ENCODE data around the gene PPP2R1B.

The PPP2R1B gene

GRCh38 chr11:111745719-111746504 lies 20.3 kb downstream of the PPP2R1B start:
- DNase-seq = no peak

DNA sequence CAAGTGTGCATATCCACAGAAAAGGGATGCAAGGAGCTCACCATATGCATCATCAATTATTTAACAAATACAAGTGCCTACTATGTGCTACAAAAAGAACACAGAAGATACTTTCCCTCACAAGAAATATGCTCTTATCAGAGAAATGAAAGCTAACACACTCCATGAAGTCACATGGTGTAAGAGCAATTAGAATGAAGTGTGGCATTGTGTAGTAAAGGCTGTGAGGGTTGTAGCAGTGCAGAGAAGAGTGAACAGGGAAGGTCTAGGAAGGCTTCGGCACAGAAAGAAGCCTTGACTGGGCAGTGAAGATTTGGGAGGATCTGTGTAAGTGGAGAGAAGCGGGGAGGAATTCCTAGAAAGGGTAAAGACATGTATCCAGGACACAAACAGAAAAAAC lies 22.5 kb downstream of the PPP2R1B start:
- no peak for DNase-seq

DNA sequence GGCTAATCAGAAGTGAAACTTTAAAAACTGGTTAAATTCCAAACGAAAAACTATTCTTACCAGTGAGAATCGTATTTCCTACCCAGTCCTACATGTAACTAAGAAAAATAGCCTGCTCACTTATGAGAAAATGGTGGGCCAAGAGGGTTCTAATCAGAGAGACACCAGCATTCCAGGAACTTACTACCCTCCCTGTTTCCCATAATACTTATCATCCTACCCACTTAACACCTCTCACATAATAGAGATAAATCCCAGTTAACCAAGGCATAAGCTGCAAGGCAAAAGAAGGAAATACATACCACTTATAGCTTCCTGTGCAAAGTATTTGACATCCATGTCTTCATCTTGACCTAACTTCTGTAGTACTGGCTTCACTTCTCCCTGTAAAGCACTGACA lies 24.4 kb downstream of the PPP2R1B start:
- DNase-seq = no peak

GRCh38 chr11:111739299-111739698 lies 26.9 kb downstream of the PPP2R1B start:
- no peak for DNase-seq

GRCh38 chr11:111737444-111738210 lies 28.6 kb downstream of the PPP2R1B start:
- DNase-seq = no peak

- DNase-seq = no peak
Measured at GRCh38 chr11:111736621-111737443, 29.4 kb downstream of the PPP2R1B start.

DNA sequence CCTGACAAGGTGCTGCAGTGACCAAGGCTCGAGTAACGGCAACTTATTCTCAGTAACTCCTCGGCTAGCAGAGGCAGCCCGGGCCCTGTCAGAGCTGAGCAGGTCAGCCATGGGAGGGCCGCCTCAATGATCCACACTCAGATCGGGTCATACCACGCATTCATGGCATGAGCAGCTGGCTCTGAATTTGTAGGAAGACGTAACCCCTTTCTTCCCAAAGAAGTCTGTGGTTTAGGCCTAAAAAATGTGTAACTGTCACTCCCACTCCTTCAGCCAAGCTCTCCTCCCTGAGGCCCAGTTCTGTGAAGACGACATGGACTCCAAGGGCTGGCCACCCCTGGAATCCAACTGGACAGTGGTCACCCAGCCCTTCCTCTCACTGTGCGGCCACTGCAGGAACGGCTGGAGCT lies 30.0 kb downstream of the PPP2R1B start:
- no peak for DNase-seq

DNA sequence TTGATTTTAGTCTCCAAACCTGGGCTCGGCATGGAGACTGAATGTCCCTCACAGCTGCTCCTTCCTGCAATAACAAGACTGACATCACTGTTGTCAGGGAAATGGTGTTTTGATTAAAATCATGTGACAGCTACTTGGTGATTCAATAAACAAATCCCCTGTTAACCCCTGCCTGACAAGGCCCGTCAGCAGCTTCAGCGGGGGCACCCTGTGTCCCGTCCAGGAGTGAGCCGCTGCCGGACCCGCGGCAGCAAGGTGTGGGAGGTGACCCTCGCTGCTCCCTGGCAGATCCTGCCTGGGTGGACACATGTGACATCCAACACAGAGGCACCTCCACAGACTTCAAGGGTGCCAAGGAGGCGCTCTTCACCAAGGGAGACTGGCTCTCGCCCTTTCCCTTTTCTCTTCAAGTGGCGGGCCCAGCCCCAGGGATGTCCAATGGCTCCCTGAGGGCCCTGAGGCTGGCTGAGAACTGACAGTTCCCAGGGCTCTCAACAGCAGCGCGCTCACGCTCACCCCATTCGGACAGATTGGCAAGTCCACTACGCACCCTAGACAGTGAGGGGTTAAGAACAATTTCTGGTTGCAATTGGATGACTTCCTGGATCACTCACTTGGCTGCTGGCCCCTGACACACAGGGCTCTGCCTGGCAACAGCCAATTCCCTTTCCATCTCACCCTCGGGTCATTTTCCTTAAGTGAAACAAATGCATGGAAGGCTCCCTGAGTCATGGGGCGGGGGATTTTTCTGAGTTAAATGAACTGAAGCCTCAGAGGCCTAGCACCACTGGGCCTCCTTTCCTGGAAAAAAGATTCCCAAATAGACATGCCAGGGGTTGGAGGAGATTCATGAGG lies 30.7 kb downstream of the PPP2R1B start:
- DNase-seq = peak; percentile 99

DNA sequence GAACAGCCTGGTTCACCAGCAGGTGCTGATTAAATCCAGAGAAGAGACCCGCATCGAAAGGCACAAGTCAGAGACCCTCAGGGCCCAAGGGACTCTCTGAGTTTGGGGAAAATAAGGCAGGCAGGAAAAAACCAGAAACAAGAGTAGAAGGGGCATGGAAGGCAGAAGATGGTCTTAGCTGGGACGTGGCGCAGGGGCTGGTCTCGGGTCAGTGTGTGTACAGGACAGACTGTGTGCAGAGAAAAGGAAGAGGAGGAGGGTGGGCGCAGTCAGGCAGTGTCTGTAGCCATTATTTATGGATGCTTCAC lies 31.3 kb downstream of the PPP2R1B start:
- DNase-seq = no peak

DNA sequence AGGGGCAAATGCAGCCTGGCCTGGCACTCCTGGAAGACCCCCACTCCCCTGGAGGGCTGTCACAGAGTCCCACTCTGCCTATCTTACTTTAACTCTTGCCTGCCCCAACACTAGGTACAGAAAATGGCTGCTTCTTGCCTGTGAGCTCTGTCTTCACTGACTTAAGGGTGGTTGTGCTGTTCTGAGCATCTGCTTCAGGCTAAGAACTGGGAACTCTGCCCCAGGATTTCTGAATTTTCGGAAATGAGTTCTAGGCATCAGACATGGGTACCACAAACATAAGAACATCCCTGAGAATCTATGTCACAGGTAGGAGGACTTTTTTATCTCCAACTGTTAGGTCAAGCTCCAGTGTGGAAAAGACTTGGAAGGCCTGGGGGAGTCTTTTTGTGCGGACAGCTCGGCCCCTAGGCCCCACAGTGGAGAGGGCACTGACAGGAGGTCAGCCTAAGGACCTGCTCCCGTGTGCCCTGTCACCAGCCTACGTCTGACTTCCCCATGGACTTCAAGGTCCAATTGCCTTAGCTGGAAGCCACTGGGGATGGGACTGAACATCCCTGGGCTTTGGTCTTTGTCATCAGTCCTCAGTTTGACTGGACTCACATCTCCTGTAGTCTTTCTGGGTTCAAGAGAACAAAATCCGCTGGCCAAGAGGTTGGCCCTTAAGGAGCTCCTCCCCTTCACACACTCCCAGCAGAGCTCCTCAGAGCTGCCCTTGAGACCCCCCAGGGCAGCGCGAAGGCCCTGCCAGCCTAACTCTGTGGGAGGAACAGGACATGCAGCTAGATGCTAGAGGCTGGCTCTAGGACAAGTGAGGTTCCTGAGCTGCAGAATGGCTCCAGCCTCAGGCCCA lies 31.9 kb downstream of the PPP2R1B start:
- DNase-seq = no peak

DNA sequence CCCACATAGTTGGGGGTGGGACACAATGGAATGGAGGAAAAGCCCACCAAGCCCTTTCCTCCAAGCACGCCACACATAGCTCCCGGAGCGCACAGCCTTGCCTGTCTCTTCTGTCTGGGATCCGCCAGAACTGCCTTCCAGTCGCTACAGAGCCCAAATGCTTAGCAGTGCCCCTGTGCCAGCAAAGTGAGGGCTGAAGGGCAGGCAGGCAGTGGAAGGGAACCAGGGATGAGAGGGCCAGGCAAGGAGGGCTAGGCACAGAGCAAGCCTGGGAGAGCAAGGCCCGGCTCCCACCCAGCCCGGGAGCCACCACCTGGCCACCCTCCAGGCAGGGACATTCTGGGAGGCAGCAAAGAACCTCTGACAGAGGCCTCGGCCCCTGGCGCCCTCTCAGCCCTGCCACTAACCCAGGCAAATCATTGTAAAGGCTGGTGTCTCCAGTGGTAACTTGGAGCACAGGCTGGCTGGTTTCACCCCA lies 32.5 kb downstream of the PPP2R1B start:
- no peak for DNase-seq

DNA sequence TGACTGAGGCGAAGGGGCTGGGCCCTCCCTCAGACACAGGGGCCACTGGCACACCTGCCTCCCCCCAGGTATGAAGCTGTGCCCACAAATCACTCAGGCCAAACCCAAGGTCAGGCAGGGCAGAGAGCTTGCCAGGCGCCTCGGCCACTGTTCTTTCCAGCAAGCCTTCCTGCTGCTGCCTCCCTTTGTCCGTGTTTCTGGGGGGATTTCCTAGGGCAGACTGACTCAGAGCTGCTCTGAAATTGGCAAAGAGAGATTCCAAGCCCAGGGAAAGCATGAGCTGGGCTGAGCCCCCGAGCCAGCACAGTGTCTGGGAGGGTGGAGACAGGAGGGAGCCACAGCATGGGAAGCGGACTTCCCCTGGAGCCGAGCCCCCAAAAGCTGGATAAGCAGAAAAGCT lies 33.2 kb downstream of the PPP2R1B start:
- DNase-seq = peak; percentile 76

DNA sequence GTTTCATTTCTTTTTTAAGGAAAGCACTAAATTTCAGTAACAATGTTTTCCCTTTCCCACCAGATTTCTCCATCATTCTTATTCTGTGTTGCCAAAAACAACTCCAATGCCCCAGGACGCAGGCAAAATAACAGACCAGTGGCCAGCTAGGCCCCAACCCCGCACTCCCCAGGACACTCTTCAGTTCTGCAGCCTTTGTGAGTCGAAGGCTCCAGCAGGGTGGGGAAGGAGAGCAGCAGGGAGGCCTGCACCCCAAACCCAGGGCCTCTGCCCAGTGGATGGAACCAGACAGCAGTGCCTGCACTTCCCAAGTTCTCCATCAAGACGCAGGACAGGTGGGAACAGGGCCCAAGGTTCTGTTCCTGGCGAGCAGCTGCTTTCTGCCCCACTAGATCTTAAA lies 34.4 kb downstream of the PPP2R1B start:
- DNase-seq = no peak

GRCh38 chr11:111730871-111731591 lies 35.2 kb downstream of the PPP2R1B start:
- no peak for DNase-seq

DNA sequence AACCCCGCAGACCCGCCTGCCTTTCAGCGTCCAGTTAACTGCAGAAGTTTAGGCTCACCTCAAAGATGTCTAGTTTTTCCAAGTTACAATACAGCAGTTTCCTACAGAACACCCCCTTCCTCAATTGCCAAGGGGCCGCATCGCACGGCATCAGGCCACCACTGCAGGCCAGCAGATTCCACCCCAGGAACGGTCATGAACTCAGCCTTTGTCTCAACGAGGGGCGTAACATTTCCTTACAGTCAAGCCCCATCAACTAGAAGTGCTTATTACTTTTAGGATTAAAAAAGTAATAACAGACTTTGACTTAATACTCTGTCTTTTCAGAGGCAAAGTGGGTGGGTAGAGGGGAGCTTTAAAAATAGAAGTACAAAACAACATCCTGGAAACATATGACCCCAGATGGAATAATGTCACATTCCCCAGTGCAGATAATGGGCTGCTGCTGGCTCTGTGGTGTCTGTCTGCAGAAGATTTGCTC lies 36.3 kb downstream of the PPP2R1B start:
- DNase-seq = no peak

DNA sequence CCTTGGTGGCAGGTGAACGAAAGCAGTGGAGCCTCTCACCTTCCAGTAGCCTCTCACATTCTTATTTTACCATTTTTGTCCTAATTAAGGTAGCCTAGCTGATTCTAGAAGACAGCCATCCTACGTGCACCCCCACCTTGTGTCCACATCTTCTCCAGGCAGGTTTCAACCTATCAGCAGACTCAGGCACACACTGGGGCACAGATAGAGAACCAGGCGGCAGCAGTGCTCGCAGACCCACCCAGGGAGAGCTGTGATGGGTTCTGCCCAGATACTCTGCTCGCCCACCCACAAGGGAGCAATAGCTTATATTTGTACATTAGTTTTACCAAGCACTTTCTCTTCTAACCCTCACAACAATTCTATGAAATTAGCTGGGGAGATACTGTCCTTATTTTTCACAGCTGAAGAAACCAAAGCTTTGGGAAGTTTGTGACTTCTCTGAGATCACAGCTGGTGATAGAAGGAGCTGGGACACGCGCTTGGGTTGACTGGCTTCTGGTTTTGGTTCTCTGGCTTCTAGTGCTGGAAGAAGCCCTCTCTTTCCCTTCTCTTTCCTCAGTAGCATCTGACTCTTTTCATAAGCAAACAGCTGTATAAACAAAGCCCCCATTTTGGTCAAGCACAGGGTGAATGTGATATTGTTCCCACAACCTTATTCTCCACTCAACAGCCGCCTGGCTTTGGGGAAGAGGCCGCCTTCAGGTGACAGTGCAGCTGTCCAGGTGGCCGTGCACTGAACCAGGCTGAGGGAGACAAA lies 36.9 kb downstream of the PPP2R1B start:
- DNase-seq = no peak

- no peak for DNase-seq
Measured at GRCh38 chr11:111727431-111727830, 38.8 kb downstream of the PPP2R1B start.

- no peak for DNase-seq
Measured at GRCh38 chr11:111726301-111726713, 39.9 kb downstream of the PPP2R1B start.

DNA sequence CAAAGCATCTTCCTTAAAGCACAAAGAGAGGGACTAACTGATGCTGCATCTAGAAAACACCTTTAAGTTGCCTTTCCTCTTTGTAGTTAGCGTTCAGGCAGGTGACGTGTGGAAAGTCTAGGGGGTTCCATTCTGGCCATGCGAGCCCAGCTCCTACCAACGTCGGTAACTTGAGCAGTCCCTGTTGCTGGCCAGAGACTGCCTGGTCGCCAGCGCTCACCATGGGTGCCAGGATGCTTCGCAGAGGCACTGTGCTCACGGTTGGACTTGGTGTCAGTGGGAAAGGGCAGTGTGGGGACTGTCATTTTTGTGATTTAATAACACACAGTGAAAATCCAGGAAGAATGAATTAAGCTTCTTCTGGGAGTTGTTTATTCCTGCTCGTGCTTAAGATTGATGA lies 40.6 kb downstream of the PPP2R1B start:
- no peak for DNase-seq

GRCh38 chr11:111724615-111725129 lies 41.5 kb downstream of the PPP2R1B start:
- no peak for DNase-seq

Measured in amniotic stem cell (primary cell).